ENCODE data around the gene C20orf96.
"Not testable (repeated sequence)": the region's sequence is repeated elsewhere in the genome, so short reads cannot be mapped to it uniquely, and the experiment has no call there.

Gene C20orf96

DNA sequence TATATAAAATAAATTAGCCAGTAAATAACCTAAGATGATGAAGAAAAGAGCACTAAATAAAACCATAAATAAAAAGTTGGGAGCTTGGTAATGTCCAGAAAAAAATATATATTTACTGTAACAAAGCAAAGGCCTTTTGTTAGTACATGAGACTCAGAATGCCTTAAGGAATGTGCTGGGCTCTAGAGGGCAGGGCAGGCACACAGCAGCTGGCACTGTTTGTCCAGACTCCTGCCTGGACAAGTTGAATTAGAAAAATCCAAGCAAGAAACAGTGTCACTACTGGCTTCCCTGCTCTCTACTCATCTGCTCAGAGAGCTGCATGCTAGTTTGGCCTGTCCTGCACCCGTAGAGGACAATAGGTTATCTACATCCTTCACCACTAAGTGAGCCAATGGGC lies 54.7 kb downstream of the C20orf96 start:
- DNase-seq = no peak

- DNase-seq = no peak
Measured at GRCh38 chr20:227439-228105, 63.0 kb downstream of the C20orf96 start.

GRCh38 chr20:226958-227357 lies 63.6 kb downstream of the C20orf96 start, which contains the start of gene DEFB129:
Gene DEFB129 (plus strand): TSS chr20:227258. CDS start chr20:227289, 31 bp downstream.
- DNase-seq = no peak

GRCh38 chr20:225879-226278 lies 64.7 kb downstream of the C20orf96 start:
- DNase-seq = not testable (repeated sequence)

DNA sequence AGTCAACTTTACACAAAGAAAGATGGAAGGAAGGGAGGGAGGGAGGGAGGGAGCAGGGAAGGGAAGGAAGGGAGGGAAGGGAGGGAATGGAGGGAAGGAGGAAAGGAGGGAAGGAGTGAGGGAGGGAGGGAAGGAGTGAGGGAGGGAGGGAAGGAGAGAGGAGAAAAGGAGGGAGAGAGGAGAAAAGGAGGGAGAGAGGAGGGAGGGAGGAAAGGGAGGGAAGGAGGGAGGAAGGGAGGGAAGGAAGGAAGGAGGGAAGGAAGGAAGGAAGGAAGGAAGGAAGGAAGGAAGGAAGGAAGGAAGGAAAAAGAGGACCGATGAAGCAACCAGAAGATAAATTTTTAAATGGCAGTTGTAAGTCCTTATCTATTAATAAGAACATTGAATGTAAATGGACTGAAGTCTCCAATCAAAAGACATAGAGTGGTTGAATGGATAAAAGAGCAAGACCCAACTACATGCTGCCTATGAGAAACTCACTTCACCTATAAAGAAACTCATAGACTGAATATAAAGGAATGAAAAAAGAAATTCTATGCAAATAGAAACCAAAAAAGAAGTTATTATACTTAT lies 69.2 kb downstream of the C20orf96 start:
- DNase-seq = no peak
